ENCODE data around the gene PIK3R1. TPM values are rescaled to one million over a fixed set of nuclear protein-coding genes. Genes with fewer than 3 reads are reported as not detected.

The PIK3R1 gene
- total RNA-seq, 4 donors from 2014 or later: 244 to 563 (median 329) TPM

DNA sequence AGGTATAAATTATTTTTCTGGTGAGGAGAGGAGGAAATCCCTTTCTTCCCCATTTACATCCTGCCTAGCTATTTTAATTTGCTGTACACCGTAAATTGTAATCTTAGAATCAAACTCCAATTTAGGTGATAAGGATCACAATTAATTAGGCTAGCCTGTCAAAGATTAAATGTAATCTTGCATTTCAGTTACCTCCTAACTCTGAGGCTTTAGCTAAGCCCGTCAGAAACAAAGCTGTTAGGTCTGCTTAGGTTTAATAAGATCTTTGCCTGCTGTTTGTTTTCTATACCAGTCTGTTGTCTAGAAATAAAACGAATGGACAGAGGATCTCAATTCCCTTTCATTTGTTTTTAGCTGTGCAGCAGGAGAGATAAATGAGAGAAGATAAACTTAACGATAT is 51.5 kb downstream of the PIK3R1 start:
- intact Hi-C loops (cut with DNase I): no loop called here
- peak overlapping the region in 3 of 4 donors; percentile 19 to 28 (median 23) for H3K4me3 ChIP-seq
- H3K9me3 ChIP-seq: no peaks in the 10 kb centered on the region
- peak overlapping the region; percentile 85 to 86 (median 85) for H3K27ac ChIP-seq (replicated peaks in 1 of 4)
- TF ChIP-seq EP300 (IDR thresholded peaks at IDR 0.05): no peak
- TF ChIP-seq, protein P1, sequence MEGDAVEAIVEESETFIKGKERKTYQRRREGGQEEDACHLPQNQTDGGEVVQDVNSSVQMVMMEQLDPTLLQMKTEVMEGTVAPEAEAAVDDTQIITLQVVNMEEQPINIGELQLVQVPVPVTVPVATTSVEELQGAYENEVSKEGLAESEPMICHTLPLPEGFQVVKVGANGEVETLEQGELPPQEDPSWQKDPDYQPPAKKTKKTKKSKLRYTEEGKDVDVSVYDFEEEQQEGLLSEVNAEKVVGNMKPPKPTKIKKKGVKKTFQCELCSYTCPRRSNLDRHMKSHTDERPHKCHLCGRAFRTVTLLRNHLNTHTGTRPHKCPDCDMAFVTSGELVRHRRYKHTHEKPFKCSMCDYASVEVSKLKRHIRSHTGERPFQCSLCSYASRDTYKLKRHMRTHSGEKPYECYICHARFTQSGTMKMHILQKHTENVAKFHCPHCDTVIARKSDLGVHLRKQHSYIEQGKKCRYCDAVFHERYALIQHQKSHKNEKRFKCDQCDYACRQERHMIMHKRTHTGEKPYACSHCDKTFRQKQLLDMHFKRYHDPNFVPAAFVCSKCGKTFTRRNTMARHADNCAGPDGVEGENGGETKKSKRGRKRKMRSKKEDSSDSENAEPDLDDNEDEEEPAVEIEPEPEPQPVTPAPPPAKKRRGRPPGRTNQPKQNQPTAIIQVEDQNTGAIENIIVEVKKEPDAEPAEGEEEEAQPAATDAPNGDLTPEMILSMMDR (IDR thresholded peaks at IDR 0.05): no peak
- TF ChIP-seq POLR2AphosphoS5 (IDR thresholded peaks at IDR 0.05): no peak
- TF ChIP-seq POLR2A (IDR thresholded peaks at IDR 0.05; ENCODE audit: low read depth): no peak
- H3K4me1 ChIP-seq: peaks cover 88 to 97% (median 91%) of the 10 kb centered on the region in 4 donors
- 26% methylated on average over 4 of the region's 4 CpGs for WGBS
- no peak for DNase-seq (ENCODE audit: extremely low spot score)
- no peaks in the 10 kb centered on the region for H3K36me3 ChIP-seq
- no peaks in the 10 kb centered on the region for H3K27me3 ChIP-seq

DNA sequence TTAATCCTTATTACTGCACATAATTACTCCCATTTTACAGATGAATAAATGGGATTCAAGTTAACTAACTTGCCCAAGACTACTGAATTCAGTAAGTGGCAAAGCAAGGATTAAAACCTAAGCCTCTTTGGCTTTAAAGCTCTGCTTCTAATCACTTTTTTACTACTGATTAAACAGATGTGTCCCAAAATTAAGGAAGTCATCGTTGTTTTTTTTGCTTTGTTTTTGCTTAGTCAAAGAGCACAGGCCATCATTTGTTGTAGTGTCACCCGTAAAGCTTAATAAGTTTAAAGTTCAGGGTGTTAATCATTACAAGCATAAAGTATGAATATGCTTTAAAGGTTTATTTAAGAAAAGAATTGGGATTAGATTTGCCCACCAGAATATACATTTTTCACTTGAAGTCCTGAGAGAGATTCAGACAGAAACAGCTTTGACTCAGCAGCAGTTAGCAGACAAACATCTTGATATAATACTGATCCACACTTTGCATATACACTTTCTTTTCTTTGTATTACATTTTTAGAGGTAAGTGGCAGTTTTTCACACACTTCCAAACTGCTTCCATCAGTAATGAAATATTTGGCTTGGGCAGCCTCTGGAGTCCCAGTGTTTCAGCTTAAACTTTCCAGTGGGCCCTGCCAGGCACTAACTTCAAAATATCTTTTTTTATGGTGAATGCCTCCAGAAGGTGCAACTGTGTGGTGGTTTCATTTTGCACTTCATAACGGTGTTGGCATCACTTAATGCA is 52.7 kb downstream of the PIK3R1 start:
- Histone ChIP-seq H3K27ac (replicated peaks in 1 of 4) (peak overlapping the region; percentile 85 to 86 (median 85)), H3K4me1 (peaks cover 92 to 100% (median 100%) of the 10 kb centered on the region in 4 donors), H3K4me3 (peak overlapping the region in 3 of 4 donors; percentile 8 to 20 (median 19)), H3K27me3 (no peaks in the 10 kb centered on the region), H3K36me3 (peaks cover 0 to under 1% (median 0%) of the 10 kb centered on the region in 4 donors), H3K9me3 (no peaks in the 10 kb centered on the region)
- 28% methylated on average over 3 of the region's 3 CpGs for WGBS
- intact Hi-C loops (cut with DNase I): no loop called here
- no peak for DNase-seq (ENCODE audit: extremely low spot score)
- TF ChIP-seq POLR2AphosphoS5 (IDR thresholded peaks at IDR 0.05): peak in 1 of 2 donors; percentile 27
- no peak for TF ChIP-seq EP300 (IDR thresholded peaks at IDR 0.05)
- TF ChIP-seq, protein P1 (IDR thresholded peaks at IDR 0.05): no peak
- TF ChIP-seq POLR2A (IDR thresholded peaks at IDR 0.05; ENCODE audit: low read depth): no peak

DNA sequence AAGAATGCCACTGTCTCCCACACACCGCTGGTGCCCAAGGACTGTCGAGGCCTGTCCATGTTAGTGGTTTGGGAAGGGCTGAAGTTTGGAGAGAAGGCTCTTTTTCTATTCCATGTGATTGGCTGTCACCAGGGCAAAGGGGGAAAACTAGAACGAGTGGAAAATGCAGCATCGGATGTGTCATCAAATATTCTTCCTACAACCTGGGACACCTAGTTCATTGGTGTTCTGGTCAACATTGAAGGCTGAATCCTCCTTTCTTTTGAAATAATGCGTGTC is 53.2 kb downstream of the PIK3R1 start:
- Histone ChIP-seq H3K27me3 (no peaks in the 10 kb centered on the region), H3K27ac (replicated peaks in 1 of 4) (peak overlapping the region; percentile 85 to 86 (median 85)), H3K36me3 (peaks cover 0 to 6% (median 0%) of the 10 kb centered on the region in 4 donors), H3K4me1 (peaks cover 89 to 100% (median 100%) of the 10 kb centered on the region in 4 donors), H3K9me3 (no peaks in the 10 kb centered on the region), H3K4me3 (peak overlapping the region in 3 of 4 donors; percentile 8 to 20 (median 19))
- WGBS: 67% methylated on average over 5 of the region's 5 CpGs
- no peak for DNase-seq (ENCODE audit: extremely low spot score)
- TF ChIP-seq EP300 (IDR thresholded peaks at IDR 0.05) (no peak), POLR2AphosphoS5 (IDR thresholded peaks at IDR 0.05) (no peak), POLR2A (IDR thresholded peaks at IDR 0.05; ENCODE audit: low read depth) (no peak)
- TF ChIP-seq, protein P1 (IDR thresholded peaks at IDR 0.05): no peak
- intact Hi-C loops (cut with DNase I): no loop called here

DNA sequence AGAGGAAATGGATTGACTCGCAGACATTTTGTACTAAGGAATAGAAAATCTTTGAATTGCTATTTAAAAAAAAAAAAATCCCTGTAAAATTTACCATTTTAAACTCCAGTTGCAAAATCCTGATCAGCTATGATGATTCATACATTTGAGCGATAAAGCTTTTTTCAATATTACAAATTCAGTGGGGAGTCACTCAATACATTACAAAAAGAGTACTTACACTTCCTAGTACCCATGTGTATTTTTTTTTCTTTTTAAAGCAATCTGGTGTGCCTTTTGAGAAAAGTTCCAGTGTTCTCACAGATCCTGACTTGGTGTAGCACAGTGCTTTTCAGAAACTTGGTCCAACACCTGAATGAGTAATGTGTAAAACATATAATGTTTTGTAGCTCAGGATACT is 54.3 kb downstream of the PIK3R1 start:
- DNase-seq (ENCODE audit: extremely low spot score): no peak
- Histone ChIP-seq H3K27ac (replicated peaks in 1 of 4) (peak overlapping the region; percentile 45 to 86 (median 85)), H3K36me3 (peaks cover 0 to 16% (median 5%) of the 10 kb centered on the region in 4 donors), H3K4me3 (no peak overlapping the region), H3K27me3 (no peaks in the 10 kb centered on the region), H3K9me3 (no peaks in the 10 kb centered on the region), H3K4me1 (peaks cover 89 to 100% (median 100%) of the 10 kb centered on the region in 4 donors)
- 83% methylated on average over 2 of the region's 2 CpGs for WGBS
- intact Hi-C loops (cut with DNase I): no loop called here
- TF ChIP-seq POLR2AphosphoS5 (IDR thresholded peaks at IDR 0.05): no peak
- TF ChIP-seq, protein P1 (IDR thresholded peaks at IDR 0.05): no peak
- TF ChIP-seq POLR2A (IDR thresholded peaks at IDR 0.05; ENCODE audit: low read depth): no peak
- no peak for TF ChIP-seq EP300 (IDR thresholded peaks at IDR 0.05)
